ENCODE results near the gene PMM2. TPM values are rescaled to one million over a fixed set of nuclear protein-coding genes. Genes with fewer than 3 reads are reported as not detected.

PMM2 gene
- total and polyA plus RNA-seq, 2 experiments from 2014 or later = 28.4 to 31.3 TPM

GRCh38 chr16:8849411-8850011, 51.9 kb downstream of the PMM2 start:
- no peak overlapping the region for H2AFZ ChIP-seq
- TF ChIP-seq CTCF (IDR thresholded peaks at IDR 0.05; ENCODE audit: poor library complexity) = no peak
- TF ChIP-seq EZH2 (IDR thresholded peaks at IDR 0.05; ENCODE audit: borderline replicate concordance) = no peak
- no peak for TF ChIP-seq EZH2phosphoT487 (IDR thresholded peaks at IDR 0.05; ENCODE audit: low read depth, severe bottlenecking, unreplicated experiment)
- H3K27me3 ChIP-seq = no peaks in the 10 kb centered on the region
- no peak overlapping the region for H3K4me2 ChIP-seq
- H3K36me3 ChIP-seq (replicated peaks; ENCODE audit: insufficient read depth, low read depth) = no peaks in the 10 kb centered on the region
- WGBS (ENCODE audit: low lambda C conversion rate, missing lambda C conversion rate) = 92% methylated on average over 13 of the region's 19 CpGs
- H3K79me2 ChIP-seq = peaks cover 4% of the 10 kb centered on the region
- H3K4me1 ChIP-seq (ENCODE audit: insufficient read depth) = no peaks in the 10 kb centered on the region
- no peak overlapping the region for H3K27ac ChIP-seq
- H4K20me1 ChIP-seq (ENCODE audit: insufficient read depth, poor library complexity, severe bottlenecking) = peaks cover 14% of the 10 kb centered on the region
- no peaks in the 10 kb centered on the region for H3K9me2 ChIP-seq (replicated peaks; ENCODE audit: insufficient read depth)
- H3K4me3 ChIP-seq = no peak overlapping the region
- DNase-seq (ENCODE audit: low spot score) = no peak
- H3K9me3 ChIP-seq (ENCODE audit: low read depth) = no peaks in the 10 kb centered on the region

- TF ChIP-seq EZH2 (IDR thresholded peaks at IDR 0.05; ENCODE audit: borderline replicate concordance) = no peak
- no peak for TF ChIP-seq CTCF (IDR thresholded peaks at IDR 0.05; ENCODE audit: poor library complexity)
- no peak for TF ChIP-seq EZH2phosphoT487 (IDR thresholded peaks at IDR 0.05; ENCODE audit: low read depth, severe bottlenecking, unreplicated experiment)
- H3K4me2 ChIP-seq = no peak overlapping the region
- peaks cover 13% of the 10 kb centered on the region for H4K20me1 ChIP-seq (ENCODE audit: insufficient read depth, poor library complexity, severe bottlenecking)
- WGBS (ENCODE audit: low lambda C conversion rate, missing lambda C conversion rate) = 82% methylated on average over 11 of the region's 11 CpGs
- no peaks in the 10 kb centered on the region for H3K27me3 ChIP-seq
- no peaks in the 10 kb centered on the region for H3K36me3 ChIP-seq (replicated peaks; ENCODE audit: insufficient read depth, low read depth)
- no peaks in the 10 kb centered on the region for H3K9me3 ChIP-seq (ENCODE audit: low read depth)
- no peaks in the 10 kb centered on the region for H3K4me1 ChIP-seq (ENCODE audit: insufficient read depth)
- no peak overlapping the region for H3K4me3 ChIP-seq
- H3K9me2 ChIP-seq (replicated peaks; ENCODE audit: insufficient read depth) = no peaks in the 10 kb centered on the region
- H3K79me2 ChIP-seq = peaks cover 4% of the 10 kb centered on the region
- H3K27ac ChIP-seq = no peak overlapping the region
- no peak for DNase-seq (ENCODE audit: low spot score)
- no peak overlapping the region for H2AFZ ChIP-seq
These were observed 52.7 kb downstream of the PMM2 start for GRCh38 chr16:8850279-8850885.

- no peak for DNase-seq (ENCODE audit: low spot score)
- Histone ChIP-seq H3K4me3 (no peak overlapping the region), H3K36me3 (replicated peaks; ENCODE audit: insufficient read depth, low read depth) (no peaks in the 10 kb centered on the region), H3K27me3 (no peaks in the 10 kb centered on the region), H3K79me2 (no peaks in the 10 kb centered on the region), H4K20me1 (ENCODE audit: insufficient read depth, poor library complexity, severe bottlenecking) (peaks cover 9% of the 10 kb centered on the region), H3K4me2 (no peak overlapping the region), H2AFZ (no peak overlapping the region), H3K27ac (no peak overlapping the region), H3K9me2 (replicated peaks; ENCODE audit: insufficient read depth) (no peaks in the 10 kb centered on the region), H3K4me1 (ENCODE audit: insufficient read depth) (no peaks in the 10 kb centered on the region), H3K9me3 (ENCODE audit: low read depth) (no peaks in the 10 kb centered on the region)
- 95% methylated on average over 8 of the region's 8 CpGs for WGBS (ENCODE audit: low lambda C conversion rate, missing lambda C conversion rate)
- no peak for TF ChIP-seq EZH2phosphoT487 (IDR thresholded peaks at IDR 0.05; ENCODE audit: low read depth, severe bottlenecking, unreplicated experiment)
- TF ChIP-seq EZH2 (IDR thresholded peaks at IDR 0.05; ENCODE audit: borderline replicate concordance) = no peak
- no peak for TF ChIP-seq CTCF (IDR thresholded peaks at IDR 0.05; ENCODE audit: poor library complexity)
These were observed 54.2 kb downstream of the PMM2 start for GRCh38 chr16:8851761-8852403.

All from hepatocyte (in vitro differentiated cells).